HEK293T (cell line): ENCODE data around the gene C11orf24.

Source experiments
- CTCF ChIA-PET: fragments of 350-600 bp; formaldehyde crosslinking; extraction: SDS; loops from one replicate; lab custom pipeline; 2021; ENCODE audit warnings: antibody characterized with exemption, inconsistent platforms; lab: Yijun Ruan, JAX
- POLR2A ChIA-PET: fragments of 350-600 bp; formaldehyde crosslinking; extraction: SDS; loops from one replicate; lab custom pipeline; 2020; ENCODE audit warnings: antibody characterized with exemption, inconsistent platforms; lab: Yijun Ruan, JAX
- DNase-seq: peaks from one replicate; pipeline ENCODE4 v3.0.0; 2012; ENCODE audit warnings: mixed read lengths; ENCODE audit errors: extremely low spot score
- ARNT ChIP-seq: fragments of 450-650 bp; IDR thresholded peaks from 2 replicates; pipeline ENCODE4 v1.6.1; 2017; ENCODE audit warnings: mild to moderate bottlenecking
- BHLHE40 ChIP-seq: fragments of 450-650 bp; IDR thresholded peaks from 2 replicates; pipeline ENCODE4 v1.6.1; 2016; ENCODE audit warnings: mild to moderate bottlenecking, moderate library complexity, borderline replicate concordance
- CTBP1 ChIP-seq: fragments of 450-650 bp; IDR thresholded peaks from 2 replicates; pipeline ENCODE4 v1.6.1; 2016; ENCODE audit warnings: borderline replicate concordance
- ELF4 ChIP-seq: fragments of 450-650 bp; IDR thresholded peaks from 2 replicates; pipeline ENCODE4 v1.6.1; 2017; ENCODE audit warnings: antibody characterized with exemption
- FOXA1 ChIP-seq: fragments of 450-650 bp; IDR thresholded peaks from 2 replicates; pipeline ENCODE4 v1.6.1; 2016; ENCODE audit warnings: mild to moderate bottlenecking
- FOXK2 ChIP-seq: fragments of 450-650 bp; IDR thresholded peaks from 2 replicates; pipeline ENCODE4 v1.6.1; 2016; ENCODE audit warnings: mild to moderate bottlenecking
- FOXM1 ChIP-seq: fragments of 450-650 bp; IDR thresholded peaks from 2 replicates; pipeline ENCODE4 v1.6.1; 2017; ENCODE audit warnings: mild to moderate bottlenecking, borderline replicate concordance
- HDGF ChIP-seq: fragments of 450-650 bp; IDR thresholded peaks from 2 replicates; pipeline ENCODE4 v1.6.1; 2017; ENCODE audit warnings: antibody characterized with exemption, borderline replicate concordance
- L3MBTL2 ChIP-seq: fragments of 450-650 bp; conservative IDR thresholded peaks from 2 replicates; pipeline ENCODE4 v1.6.1; 2016; ENCODE audit warnings: mild to moderate bottlenecking
- LEF1 ChIP-seq: fragments of 450-650 bp; IDR thresholded peaks from 2 replicates; pipeline ENCODE4 v1.6.1; 2017; ENCODE audit warnings: mild to moderate bottlenecking, borderline replicate concordance
- NFRKB ChIP-seq: fragments of 450-650 bp; IDR thresholded peaks from 2 replicates; pipeline ENCODE4 v1.6.1; 2016; ENCODE audit warnings: mild to moderate bottlenecking, moderate library complexity
- PKNOX1 ChIP-seq: fragments of 450-650 bp; IDR thresholded peaks from 2 replicates; pipeline ENCODE4 v1.6.1; 2016
- SP1 ChIP-seq: fragments of 450-650 bp; IDR thresholded peaks from 2 replicates; pipeline ENCODE4 v1.6.1; 2017
- SUZ12 ChIP-seq: fragments of 450-650 bp; IDR thresholded peaks from 2 replicates; pipeline ENCODE4 v1.6.1; 2016; ENCODE audit warnings: mild to moderate bottlenecking
- TARDBP ChIP-seq: fragments of 450-650 bp; IDR thresholded peaks from 2 replicates; pipeline ENCODE4 v1.6.1; 2016
- ZNF384 ChIP-seq: fragments of 450-650 bp; IDR thresholded peaks from 2 replicates; pipeline ENCODE4 v1.6.1; 2016

The C11orf24 gene

GRCh38 chr11:68259122-68259959 lies 12.4 kb downstream of the C11orf24 start:
- ChIA-PET POLR2A (interaction anchor here (1.0 to 2.5 kb wide), 3 partner anchors 13 to 48 kb away, joined by 3 to 12 read pairs (median 3); partner anchors contain the start of gene C11orf24), CTCF (interaction anchor here (0.7 to 4.6 kb wide), 3 partner anchors 12 to 736 kb away, joined by 3 to 47 read pairs (median 7); no protein-coding TSS in a partner anchor)
- TF ChIP-seq CTBP1 (no peak), FOXK2 (no peak), BHLHE40 (no peak), FOXA1 (no peak), SP1 (no peak), PKNOX1 (no peak), HDGF (no peak), L3MBTL2 (no peak), SUZ12 (no peak), NFRKB (no peak), ELF4 (no peak), ARNT (no peak), FOXM1 (no peak), ZNF384 (no peak), TARDBP (no peak), LEF1 (no peak)
- DNase-seq: no peak

GRCh38 chr11:68258363-68258765 lies 13.4 kb downstream of the C11orf24 start:
- no peak for TF ChIP-seq BHLHE40
- TF ChIP-seq L3MBTL2: no peak
- TF ChIP-seq LEF1: no peak
- no peak for TF ChIP-seq FOXA1
- no peak for TF ChIP-seq SP1
- no peak for TF ChIP-seq FOXK2
- TF ChIP-seq FOXM1: no peak
- no peak for TF ChIP-seq PKNOX1
- no peak for TF ChIP-seq SUZ12
- no peak for TF ChIP-seq ZNF384
- no peak for TF ChIP-seq TARDBP
- CTCF ChIA-PET: interaction anchor here (2.7 to 4.6 kb wide), 2 partner anchors 39 to 50 kb away, joined by 7 to 47 read pairs; no protein-coding TSS in a partner anchor
- DNase-seq: no peak
- POLR2A ChIA-PET: interaction anchor here (1.0 to 2.5 kb wide), 5 partner anchors 12 to 40 kb away, joined by 3 to 12 read pairs (median 4); partner anchors contain the start of gene C11orf24

- DNase-seq: peak; percentile 87
- no peak for TF ChIP-seq TARDBP
- TF ChIP-seq L3MBTL2: peak; percentile 97
- ChIA-PET POLR2A (interaction anchor here (1.0 to 1.5 kb wide), 4 partner anchors 13 to 41 kb away, joined by 3 to 4 read pairs (median 4); partner anchors contain the start of gene C11orf24), CTCF (interaction anchor here (0.6 to 4.6 kb wide), 6 partner anchors 36 to 229 kb away, joined by 3 to 47 read pairs (median 4); no protein-coding TSS in a partner anchor)
These were observed 14.1 kb downstream of the C11orf24 start for GRCh38 chr11:68257477-68258362.

GRCh38 chr11:68256331-68256741 lies 15.4 kb downstream of the C11orf24 start:
- TF ChIP-seq ELF4: no peak
- no peak for TF ChIP-seq FOXK2
- TF ChIP-seq SP1: no peak
- TF ChIP-seq HDGF: no peak
- no peak for TF ChIP-seq NFRKB
- TF ChIP-seq SUZ12: no peak
- no peak for TF ChIP-seq TARDBP
- no peak for TF ChIP-seq ZNF384
- no peak for TF ChIP-seq ARNT
- TF ChIP-seq L3MBTL2: no peak
- TF ChIP-seq LEF1: no peak
- no peak for TF ChIP-seq BHLHE40
- TF ChIP-seq PKNOX1: no peak
- TF ChIP-seq CTBP1: no peak
- TF ChIP-seq FOXM1: no peak
- TF ChIP-seq FOXA1: no peak
- no peak for DNase-seq
- POLR2A ChIA-PET: interaction anchor here (0.6 kb wide), 1 partner anchor 10 kb away, joined by 3 read pairs; no protein-coding TSS in a partner anchor
- CTCF ChIA-PET: interaction anchor here (0.8 to 4.6 kb wide), 3 partner anchors 38 to 48 kb away, joined by 3 to 47 read pairs (median 7); no protein-coding TSS in a partner anchor

- no peak for TF ChIP-seq ZNF384
- TF ChIP-seq LEF1: no peak
- TF ChIP-seq FOXM1: no peak
- ChIA-PET POLR2A (no interaction called here), CTCF (no interaction called here)
- DNase-seq: no peak
These were observed 16.2 kb downstream of the C11orf24 start for GRCh38 chr11:68255526-68255925.
